IMR-90 (cell line): Measurements from ENCODE around the gene VWA8. TPM values are rescaled to one million over a fixed set of nuclear protein-coding genes. Genes with fewer than 3 reads are reported as not detected.
A peak's percentile ranks its signal among the peaks of the same experiment; 100 is the strongest.

Experiments
- ATAC-seq: fragments of 200-7000 bp; cut with Tn5 transposase; 2 replicates; pipeline ENCODE4 v1.9.1; 2020; ENCODE audit warnings: low read depth, mild to moderate bottlenecking, moderate library complexity
- BruUV-seq: library from RNA; stranded (reverse); fragments of 400-500 nt; replicated peaks from 2 replicates; lab custom pipeline; 2021; lab: Mats Ljungman, UMichigan
- CTCF ChIA-PET: fragments of 300-600 bp; formaldehyde crosslinking; extraction: SDS; loops from one replicate; lab custom pipeline; 2021; ENCODE audit warnings: antibody characterized with exemption; lab: Yijun Ruan, JAX
- POLR2A ChIA-PET: fragments of 300-600 bp; sonication (Branson Sonifier 250); formaldehyde crosslinking; loops from one replicate; lab custom pipeline; 2022; ENCODE audit warnings: antibody characterized with exemption; ENCODE audit not compliant: unreplicated experiment; lab: Charles Lee
- DNase-seq: peaks from one replicate; pipeline ENCODE4 v3.0.0; 2013
- H2AFZ ChIP-seq: replicated peaks from 2 replicates; pipeline ENCODE3; 2013; ENCODE audit warnings: low read length, mild to moderate bottlenecking; ENCODE audit not compliant: poor library complexity
- H2AK5ac ChIP-seq: 2 replicates; pipeline ENCODE4 v1.6.1; 2013; ENCODE audit warnings: low read depth, low read length, inconsistent platforms
- H2AK9ac ChIP-seq: replicated peaks from 2 replicates; pipeline ENCODE3; 2013; ENCODE audit warnings: mild to moderate bottlenecking, low read depth, low read length, moderate library complexity; ENCODE audit not compliant: poor library complexity
- H2BK120ac ChIP-seq: 2 replicates; pipeline ENCODE4 v1.6.1; 2013; ENCODE audit warnings: low read depth, low read length, inconsistent platforms
- H2BK15ac ChIP-seq: 3 replicates; pipeline ENCODE4 v1.6.1; 2013; ENCODE audit warnings: low read depth, low read length, inconsistent platforms
- H2BK20ac ChIP-seq: 2 replicates; pipeline ENCODE4 v1.6.1; 2013; ENCODE audit warnings: low read depth, mild to moderate bottlenecking, inconsistent platforms, low read length, moderate library complexity
- H2BK5ac ChIP-seq: 2 replicates; pipeline ENCODE4 v1.6.1; 2013; ENCODE audit warnings: mild to moderate bottlenecking, low read depth, low read length, inconsistent platforms; ENCODE audit not compliant: poor library complexity, severe bottlenecking
- H3K14ac ChIP-seq: replicated peaks from 2 replicates; pipeline ENCODE4 v1.6.1; 2013; ENCODE audit warnings: low read depth, low read length, inconsistent platforms
- H3K18ac ChIP-seq: 2 replicates; pipeline ENCODE4 v1.6.1; 2013; ENCODE audit warnings: low read depth, low read length, control low read depth
- H3K23ac ChIP-seq: 2 replicates; pipeline ENCODE4 v1.6.1; 2013; ENCODE audit warnings: low read depth, low read length, inconsistent platforms
- H3K27ac ChIP-seq: 2 replicates; pipeline ENCODE4 v1.5.1; 2013; ENCODE audit warnings: mild to moderate bottlenecking, control low read depth, low read length; ENCODE audit not compliant: insufficient read depth
- H3K27me3 ChIP-seq: 2 replicates; pipeline ENCODE4 v1.6.1; 2013; ENCODE audit warnings: low read length; ENCODE audit not compliant: control insufficient read depth, insufficient read depth
- H3K36me3 ChIP-seq: 2 replicates; pipeline ENCODE4 v1.6.1; 2013; ENCODE audit warnings: low read length, mixed read lengths; ENCODE audit not compliant: control insufficient read depth, insufficient read depth
- H3K4ac ChIP-seq: 2 replicates; pipeline ENCODE4 v1.6.1; 2013; ENCODE audit warnings: low read depth, low read length, inconsistent platforms
- H3K4me1 ChIP-seq: 2 replicates; pipeline ENCODE4 v1.6.1; 2013; ENCODE audit warnings: low read length, mixed read lengths; ENCODE audit not compliant: control insufficient read depth, insufficient read depth
- H3K4me2 ChIP-seq: 2 replicates; pipeline ENCODE4 v1.6.1; 2013; ENCODE audit warnings: low read depth, mild to moderate bottlenecking, control low read depth, low read length, moderate library complexity
- H3K4me3 ChIP-seq: 2 replicates; pipeline ENCODE4 v1.5.1; 2013; ENCODE audit warnings: low read depth, mild to moderate bottlenecking, control low read depth, low read length, moderate library complexity; ENCODE audit not compliant: insufficient read depth
- H3K56ac ChIP-seq: 2 replicates; pipeline ENCODE4 v1.6.1; 2013; ENCODE audit warnings: low read length, inconsistent platforms; ENCODE audit not compliant: insufficient read depth; ENCODE audit errors: extremely low read depth
- H3K79me1 ChIP-seq, 2 experiments: 2 replicates each; pipeline ENCODE4 v1.6.1; 2013; ENCODE audit warnings: low read length in 2 of 2, inconsistent platforms in 1 of 2, low read depth in 1 of 2
- H3K9ac ChIP-seq: 2 replicates; pipeline ENCODE4 v1.6.1; 2013; ENCODE audit warnings: low read depth, low read length, control low read depth
- H3K9me1 ChIP-seq: 2 replicates; pipeline ENCODE4 v1.6.1; 2013; ENCODE audit warnings: low read length, inconsistent platforms; ENCODE audit not compliant: insufficient read depth
- H3K9me3 ChIP-seq: 2 replicates; pipeline ENCODE4 v1.6.1; 2013; ENCODE audit warnings: low read length; ENCODE audit not compliant: control insufficient read depth, insufficient read depth
- H4K20me1 ChIP-seq: 2 replicates; pipeline ENCODE4 v1.6.1; 2013; ENCODE audit warnings: low read length, inconsistent platforms; ENCODE audit not compliant: insufficient read depth
- H4K5ac ChIP-seq: 2 replicates; pipeline ENCODE4 v1.6.1; 2013; ENCODE audit warnings: mild to moderate bottlenecking, low read depth, low read length, control low read depth
- H4K8ac ChIP-seq, 2 experiments: 2 replicates each; pipeline ENCODE4 v1.6.1; 2013; ENCODE audit warnings: low read depth in 2 of 2, low read length in 2 of 2, control low read depth in 1 of 2, inconsistent platforms in 1 of 2
- H4K91ac ChIP-seq: 2 replicates; pipeline ENCODE4 v1.6.1; 2013; ENCODE audit warnings: low read depth, low read length, inconsistent platforms; ENCODE audit not compliant: insufficient read depth
- CEBPB ChIP-seq: IDR thresholded peaks from 2 replicates; pipeline ENCODE4 v1.6.1; 2012; ENCODE audit warnings: low read depth, low read length, improper control_type of control experiment
- MXI1 ChIP-seq: IDR thresholded peaks from 2 replicates; pipeline ENCODE4 v1.6.1; 2012; ENCODE audit warnings: low read depth, mild to moderate bottlenecking, low read length, moderate library complexity, borderline replicate concordance
- WGBS, 2 experiments: methylation state at CpG; one replicate each; pipeline versions ENCODE4 v1.1.5 to v1.1.7; 2013; ENCODE audit warnings: missing lambda C conversion rate in 2 of 2; ENCODE audit not compliant: insufficient read length in 1 of 2; ENCODE audit errors: extremely low coverage in 2 of 2; 5-methylcytosine and 5-hydroxymethylcytosine counted together
- dilution Hi-C: fragments of 300-500 bp; cut with HindIII; formaldehyde crosslinking; loops from one replicate; pipeline ENCODE4 v1.14.3; 2018; ENCODE audit warnings: low sequenced_read_pairs; ENCODE audit not compliant: unreplicated experiment
- in situ Hi-C: fragments of 300-500 bp; cut with MboI; formaldehyde crosslinking; loops from 3 replicates; pipeline ENCODE4 v1.14.3; 2019; ENCODE audit warnings: low sequenced_read_pairs, inconsistent platforms, mixed read lengths
- intact Hi-C: fragments of 100-400 bp; cut with micrococcal nuclease; formaldehyde crosslinking; loops from 2 replicates; pipeline ENCODE4 v1.10.0; 2022
- polyA plus RNA-seq, 3 experiments: library from polyadenylated mRNA; depleted of rRNA; stranded (reverse); fragments of >200 nt; gene quantifications; 2 replicates each; pipeline ENCODE4 v1.2.3, GENCODE V29; 2012; ENCODE audit warnings: low replicate concordance in 1 of 3
- total RNA-seq: library from RNA; depleted of rRNA; stranded (reverse); fragments of >200 nt; gene quantifications from 2 replicates; pipeline ENCODE4 v1.2.3, GENCODE V29; 2012

VWA8 gene
- total and polyA plus RNA-seq, 2 of the 4 experiments (the other 2 are of a cell fraction) = 5.9 to 18.3 TPM

- no peak overlapping the region for H2AFZ ChIP-seq
- POLR2A ChIA-PET = no interaction called here
- H2BK120ac ChIP-seq = no peak overlapping the region
- H3K79me1 ChIP-seq = no peaks in the 10 kb centered on the region
- no peak overlapping the region for H4K91ac ChIP-seq
- DNase-seq = no peak
- no peak overlapping the region for H2BK20ac ChIP-seq
- no peak overlapping the region for H3K56ac ChIP-seq
- no peaks in the 10 kb centered on the region for H3K9me3 ChIP-seq
- H2AK9ac ChIP-seq = no peak overlapping the region
- H3K9ac ChIP-seq = no peak overlapping the region
- H3K23ac ChIP-seq = no peak overlapping the region
- no peaks in the 10 kb centered on the region for H3K9me1 ChIP-seq
- H3K4me3 ChIP-seq = no peak overlapping the region
- H2BK5ac ChIP-seq = no peak overlapping the region
- H4K8ac ChIP-seq = no peak overlapping the region
- H3K36me3 ChIP-seq = no peaks in the 10 kb centered on the region
- dilution Hi-C loops = no loop called here
- no peak for TF ChIP-seq MXI1
- TF ChIP-seq CEBPB = peak; percentile 28; the same call in 1 of the 2 replicates
- no CpG with 5 or more reads among the region's 1 CpG for WGBS, 2 experiments
- H3K14ac ChIP-seq = peak overlapping the region; percentile 48; the same call in 1 of the 2 replicates
- H3K27ac ChIP-seq = no peak overlapping the region
- CTCF ChIA-PET = no interaction called here
- in situ Hi-C loops = no loop called here
- peaks cover 2% of the 10 kb centered on the region; the same call in 1 of the 2 replicates for H3K4me1 ChIP-seq
- H3K27me3 ChIP-seq = no peaks in the 10 kb centered on the region
- H4K5ac ChIP-seq = no peak overlapping the region
- BruUV-seq = no TSS peak
- no peak overlapping the region for H3K4ac ChIP-seq
- no peak overlapping the region for H3K4me2 ChIP-seq
- intact Hi-C loops = loop anchor here (5.0 kb wide), 1 partner anchor 46 kb away; no protein-coding TSS in a partner anchor
- no peaks in the 10 kb centered on the region for H4K20me1 ChIP-seq
- H2AK5ac ChIP-seq = no peak overlapping the region
- H3K18ac ChIP-seq = no peak overlapping the region
- ATAC-seq = no peak
- H2BK15ac ChIP-seq = no peak overlapping the region
Observed at GRCh38 chr13:41706152-41706551, 254.8 kb downstream of the VWA8 start.
